ENCODE measurements around the gene MB21D2.

GRCh38 chr3:192896208-192896607 lies 21.4 kb downstream of the MB21D2 start:
- no peak for TF ChIP-seq CTCF (IDR thresholded peaks at IDR 0.05)
- TF ChIP-seq POLR2A (IDR thresholded peaks at IDR 0.05), result no peak

Data from adrenal gland (tissue), 5 donors.